Right atrium auricular region (tissue), 2 donors: ENCODE results near the gene TBX15. TPM values are rescaled to one million over a fixed set of nuclear protein-coding genes. Genes with fewer than 3 reads are reported as not detected.
A peak's percentile ranks its signal among the peaks of the same experiment; 100 is the strongest.

Source experiments
- DNase-seq: peaks from one replicate; pipeline ENCODE4 v3.0.0-alpha.2; 2019; ENCODE audit warnings: low spot score
- H3K27ac ChIP-seq, 2 donors: fragments of 200-600 bp; sonication (generic); 1 replicate in 1 of 2; 2 replicates in 1 of 2; pipeline ENCODE4 v1.5.1; 2016 to 2019
- H3K27me3 ChIP-seq, 2 donors: fragments of 200-600 bp; sonication (generic); one replicate each; pipeline versions ENCODE4 v1.5.1 to v1.6.0; 2017 to 2019
- H3K36me3 ChIP-seq: fragments of 200-600 bp; sonication (generic); one replicate; pipeline ENCODE4 v1.5.1; 2016
- H3K4me1 ChIP-seq, 2 donors: fragments of 200-600 bp; sonication (generic); one replicate each; pipeline versions ENCODE4 v1.5.1 to v1.6.0; 2017 to 2019
- H3K4me3 ChIP-seq, 2 donors: fragments of 200-600 bp; sonication (generic); 1 replicate in 1 of 2; 2 replicates in 1 of 2; pipeline ENCODE4 v1.5.1; 2017 to 2019; ENCODE audit warnings: mild to moderate bottlenecking in 1 of 2, moderate library complexity in 1 of 2
- H3K9me3 ChIP-seq, 2 donors: fragments of 200-600 bp; sonication (generic); one replicate each; pipeline ENCODE4 v1.5.1; 2019
- total RNA-seq, 2 donors: library from RNA; depleted of rRNA; stranded (reverse); fragments of >200 nt; gene quantifications; one replicate each; pipeline ENCODE4 v1.1.0, GENCODE V29; 2016
- TF ChIP-seq, protein P1 (sequence below), 2 donors: fragments of 200-600 bp; sonication (generic); IDR thresholded peaks; one replicate each; pipeline ENCODE4 v1.5.1; 2019; ENCODE audit warnings: antibody characterized with exemption in 2 of 2

The TBX15 gene
- total RNA-seq, 2 donors from 2014 or later = 2.1 to 3.6 TPM

DNA sequence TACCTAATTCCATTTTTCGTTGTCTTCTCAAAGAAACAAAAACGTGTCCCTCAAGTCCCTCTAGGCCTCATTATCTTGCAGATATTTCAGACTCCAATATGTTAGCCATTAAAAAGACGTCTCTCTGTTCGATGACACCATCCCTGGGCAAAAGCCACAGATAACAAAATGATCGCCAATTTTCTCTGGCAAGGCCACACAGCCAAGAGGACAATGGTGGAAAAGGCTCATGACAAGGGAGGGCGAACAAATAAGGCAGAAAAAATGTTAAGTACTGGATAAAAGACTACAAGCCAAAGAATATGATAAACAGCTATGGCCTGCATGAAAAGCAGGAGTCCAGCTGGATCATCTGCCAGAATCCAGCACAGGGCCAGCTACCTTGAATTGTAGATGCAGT lies 82.9 kb downstream of the TBX15 start:
- Histone ChIP-seq H3K27me3 (no peaks in the 10 kb centered on the region), H3K4me3 (no peak overlapping the region), H3K4me1 (no peaks in the 10 kb centered on the region), H3K36me3 (no peaks in the 10 kb centered on the region), H3K9me3 (no peaks in the 10 kb centered on the region), H3K27ac (peak overlapping the region in 1 of 2 donors; percentile 46)
- peak; percentile 61 for DNase-seq
- TF ChIP-seq, protein P1, sequence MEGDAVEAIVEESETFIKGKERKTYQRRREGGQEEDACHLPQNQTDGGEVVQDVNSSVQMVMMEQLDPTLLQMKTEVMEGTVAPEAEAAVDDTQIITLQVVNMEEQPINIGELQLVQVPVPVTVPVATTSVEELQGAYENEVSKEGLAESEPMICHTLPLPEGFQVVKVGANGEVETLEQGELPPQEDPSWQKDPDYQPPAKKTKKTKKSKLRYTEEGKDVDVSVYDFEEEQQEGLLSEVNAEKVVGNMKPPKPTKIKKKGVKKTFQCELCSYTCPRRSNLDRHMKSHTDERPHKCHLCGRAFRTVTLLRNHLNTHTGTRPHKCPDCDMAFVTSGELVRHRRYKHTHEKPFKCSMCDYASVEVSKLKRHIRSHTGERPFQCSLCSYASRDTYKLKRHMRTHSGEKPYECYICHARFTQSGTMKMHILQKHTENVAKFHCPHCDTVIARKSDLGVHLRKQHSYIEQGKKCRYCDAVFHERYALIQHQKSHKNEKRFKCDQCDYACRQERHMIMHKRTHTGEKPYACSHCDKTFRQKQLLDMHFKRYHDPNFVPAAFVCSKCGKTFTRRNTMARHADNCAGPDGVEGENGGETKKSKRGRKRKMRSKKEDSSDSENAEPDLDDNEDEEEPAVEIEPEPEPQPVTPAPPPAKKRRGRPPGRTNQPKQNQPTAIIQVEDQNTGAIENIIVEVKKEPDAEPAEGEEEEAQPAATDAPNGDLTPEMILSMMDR (IDR thresholded peaks at IDR 0.05) = no peak

DNA sequence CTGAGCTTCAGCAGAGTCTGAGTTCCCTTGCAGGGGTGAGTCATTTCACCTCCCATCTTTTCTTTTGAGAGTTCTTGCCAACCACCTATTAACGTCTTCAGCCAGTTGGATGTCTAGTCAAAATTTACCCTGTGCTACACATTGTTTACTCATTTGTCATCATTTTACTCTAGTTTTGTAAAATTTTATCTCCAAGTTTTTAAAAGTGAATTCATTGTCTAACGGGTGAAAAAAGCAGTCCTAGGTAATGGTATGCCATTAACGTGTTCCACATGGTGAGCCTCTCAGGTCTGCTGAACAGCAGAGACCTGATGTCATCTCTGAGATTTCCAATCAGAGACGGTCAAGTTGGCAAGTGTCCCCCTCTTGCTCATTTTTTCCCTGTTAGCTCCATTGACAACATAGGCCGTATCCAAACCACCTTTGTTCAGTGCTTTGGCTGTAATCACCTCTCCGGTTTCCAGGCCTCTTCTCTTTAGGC lies 85.4 kb downstream of the TBX15 start:
- Histone ChIP-seq H3K36me3 (no peaks in the 10 kb centered on the region), H3K27me3 (no peaks in the 10 kb centered on the region), H3K4me3 (no peak overlapping the region), H3K27ac (no peak overlapping the region), H3K9me3 (no peaks in the 10 kb centered on the region), H3K4me1 (no peaks in the 10 kb centered on the region)
- TF ChIP-seq, protein P1 (IDR thresholded peaks at IDR 0.05) = no peak
- DNase-seq = no peak

DNA sequence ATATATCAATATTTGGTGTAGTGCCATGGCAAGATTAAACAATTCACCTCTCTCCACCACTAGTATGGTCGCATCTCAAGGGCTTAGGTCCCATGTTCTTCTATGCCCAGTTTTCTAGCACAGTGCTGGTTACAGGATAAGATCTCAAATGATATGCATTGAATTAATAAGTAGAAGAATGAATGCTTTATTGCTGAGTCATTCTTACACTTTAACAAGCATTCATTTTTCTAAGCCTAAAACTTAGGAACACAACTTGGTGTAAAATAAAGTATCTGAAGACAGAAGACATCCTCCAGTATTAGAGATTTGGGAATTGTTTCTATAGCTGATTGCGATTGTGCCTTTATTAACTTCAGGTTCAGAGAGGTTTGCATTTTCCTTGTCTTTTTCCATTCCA lies 85.8 kb downstream of the TBX15 start:
- Histone ChIP-seq H3K36me3 (no peaks in the 10 kb centered on the region), H3K9me3 (no peaks in the 10 kb centered on the region), H3K27me3 (no peaks in the 10 kb centered on the region), H3K27ac (no peak overlapping the region), H3K4me3 (no peak overlapping the region), H3K4me1 (no peaks in the 10 kb centered on the region)
- TF ChIP-seq, protein P1 (IDR thresholded peaks at IDR 0.05) = no peak
- no peak for DNase-seq

- H3K27me3 ChIP-seq = no peaks in the 10 kb centered on the region
- H3K4me3 ChIP-seq = no peak overlapping the region
- no peak for DNase-seq
- H3K9me3 ChIP-seq = no peaks in the 10 kb centered on the region
- H3K36me3 ChIP-seq = no peaks in the 10 kb centered on the region
- TF ChIP-seq, protein P1 (IDR thresholded peaks at IDR 0.05) = no peak
- H3K4me1 ChIP-seq = no peaks in the 10 kb centered on the region
- H3K27ac ChIP-seq = no peak overlapping the region
These were observed 87.3 kb downstream of the TBX15 start for GRCh38 chr1:118900643-118901440.

GRCh38 chr1:118899340-118899739 lies 88.8 kb downstream of the TBX15 start:
- DNase-seq = no peak
- TF ChIP-seq, protein P1 (IDR thresholded peaks at IDR 0.05) = no peak
- H3K4me3 ChIP-seq = no peak overlapping the region
- no peaks in the 10 kb centered on the region for H3K9me3 ChIP-seq
- H3K4me1 ChIP-seq = no peaks in the 10 kb centered on the region
- H3K36me3 ChIP-seq = no peaks in the 10 kb centered on the region
- H3K27me3 ChIP-seq = no peaks in the 10 kb centered on the region
- no peak overlapping the region for H3K27ac ChIP-seq
